ENCODE results near the gene SIAH3. TPM values are rescaled to one million over a fixed set of nuclear protein-coding genes. Genes with fewer than 3 reads are reported as not detected.

The SIAH3 gene
- total and polyA plus RNA-seq, 5 donors from 2014 or later: 0.03 TPM; not detected in 4

DNA sequence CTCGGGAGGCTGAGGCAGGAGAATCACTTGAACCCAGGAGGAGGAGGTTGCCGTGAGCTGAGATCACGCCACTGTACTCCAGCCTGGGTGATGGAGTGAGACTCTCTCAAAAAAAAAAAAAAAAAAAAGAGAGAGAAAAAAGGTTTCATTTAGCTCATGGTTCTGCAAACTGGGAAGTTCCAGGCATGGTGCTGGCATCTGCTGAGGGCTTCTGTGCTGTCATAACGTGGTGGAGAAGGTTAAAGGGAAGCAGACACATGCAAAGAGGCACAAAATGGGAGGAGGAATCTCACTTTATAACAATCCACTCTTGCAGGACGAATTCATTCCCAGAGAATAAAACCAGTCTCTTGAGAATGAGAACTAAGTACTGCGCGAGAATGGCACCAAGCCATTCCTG is 34.9 kb upstream of the SIAH3 start:
- H3K27ac Mint-ChIP-seq: no peak overlapping the region
- ATAC-seq (ENCODE audit: low read depth in 2 of 2) (no peak), DNase-seq (no peak)
- H3K4me1 ChIP-seq (ENCODE audit: control insufficient read depth, insufficient read depth, low read length, poor library complexity, severe bottlenecking): no peaks in the 10 kb centered on the region
- H3K27ac ChIP-seq (ENCODE audit: insufficient read depth, low read length, poor library complexity, severe bottlenecking): no peak overlapping the region
- no peaks in the 10 kb centered on the region for H3K9me3 ChIP-seq (ENCODE audit: control insufficient read depth in 2 of 2, low read length in 2 of 2)
- no peak overlapping the region for H3K4me3 Mint-ChIP-seq
- H3K27me3 ChIP-seq (ENCODE audit: control insufficient read depth, insufficient read depth, low read length): no peaks in the 10 kb centered on the region
- peaks cover 0 to 2% (median 0%) of the 10 kb centered on the region in 7 donors for H3K9me3 Mint-ChIP-seq
- no peaks in the 10 kb centered on the region for H3K36me3 ChIP-seq (ENCODE audit: control insufficient read depth, insufficient read depth, low read length)
- H3K27me3 Mint-ChIP-seq: peaks cover 20% of the 10 kb centered on the region
- H3K36me3 Mint-ChIP-seq: no peaks in the 10 kb centered on the region
- H3K4me3 ChIP-seq (ENCODE audit: low read depth, low read length): no peak overlapping the region
- no peaks in the 10 kb centered on the region for H3K4me1 Mint-ChIP-seq

DNA sequence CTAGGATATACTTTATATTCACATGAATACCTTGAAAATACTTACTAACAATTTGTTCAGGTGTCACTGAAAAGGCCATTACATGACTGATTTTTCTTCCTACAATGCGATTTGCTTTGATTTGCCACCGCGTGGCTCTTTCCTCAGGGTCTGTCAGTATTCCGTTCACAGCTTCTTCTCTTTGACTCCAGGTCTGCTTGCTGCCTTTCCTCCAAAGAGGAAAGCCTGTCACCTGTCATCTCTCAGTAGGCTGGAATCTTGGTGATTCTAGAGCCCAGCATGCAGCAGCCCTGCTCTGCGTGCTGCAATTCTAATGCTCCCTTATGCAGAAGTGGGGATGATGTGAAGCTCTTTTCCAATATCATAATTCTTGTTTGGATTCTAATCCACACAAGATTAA is 33.6 kb upstream of the SIAH3 start:
- Histone ChIP-seq H3K36me3 (ENCODE audit: control insufficient read depth, insufficient read depth, low read length) (no peaks in the 10 kb centered on the region), H3K9me3 (ENCODE audit: control insufficient read depth in 2 of 2, low read length in 2 of 2) (no peaks in the 10 kb centered on the region), H3K4me3 (ENCODE audit: low read depth, low read length) (no peak overlapping the region), H3K27ac (ENCODE audit: insufficient read depth, low read length, poor library complexity, severe bottlenecking) (no peak overlapping the region), H3K27me3 (ENCODE audit: control insufficient read depth, insufficient read depth, low read length) (no peaks in the 10 kb centered on the region), H3K4me1 (ENCODE audit: control insufficient read depth, insufficient read depth, low read length, poor library complexity, severe bottlenecking) (no peaks in the 10 kb centered on the region)
- Mint-ChIP-seq H3K27me3 (peaks cover 24% of the 10 kb centered on the region), H3K4me3 (no peak overlapping the region), H3K36me3 (no peaks in the 10 kb centered on the region), H3K4me1 (no peaks in the 10 kb centered on the region), H3K27ac (no peak overlapping the region), H3K9me3 (peaks cover 0 to 2% (median 0%) of the 10 kb centered on the region in 7 donors)
- ATAC-seq (ENCODE audit: low read depth in 2 of 2): no peak
- no peak for DNase-seq

GRCh38 chr13:45882626-45883025 is 31.1 kb upstream of the SIAH3 start:
- H3K27ac Mint-ChIP-seq: peak overlapping the region in 1 of 3 donors; percentile 67

GRCh38 chr13:45881353-45881752 is 29.8 kb upstream of the SIAH3 start:
- H3K27me3 Mint-ChIP-seq: peaks cover 29% of the 10 kb centered on the region
- H3K4me3 Mint-ChIP-seq: no peak overlapping the region
- H3K9me3 ChIP-seq (ENCODE audit: control insufficient read depth in 2 of 2, low read length in 2 of 2): no peaks in the 10 kb centered on the region
- no peaks in the 10 kb centered on the region for H3K36me3 ChIP-seq (ENCODE audit: control insufficient read depth, insufficient read depth, low read length)
- no peak overlapping the region for H3K27ac Mint-ChIP-seq
- H3K36me3 Mint-ChIP-seq: no peaks in the 10 kb centered on the region
- H3K4me1 Mint-ChIP-seq: no peaks in the 10 kb centered on the region
- ATAC-seq (ENCODE audit: low read depth in 2 of 2): no peak
- H3K27ac ChIP-seq (ENCODE audit: insufficient read depth, low read length, poor library complexity, severe bottlenecking): no peak overlapping the region
- H3K4me1 ChIP-seq (ENCODE audit: control insufficient read depth, insufficient read depth, low read length, poor library complexity, severe bottlenecking): no peaks in the 10 kb centered on the region
- H3K4me3 ChIP-seq (ENCODE audit: low read depth, low read length): no peak overlapping the region
- H3K9me3 Mint-ChIP-seq: peaks cover 0 to 2% (median 0%) of the 10 kb centered on the region in 7 donors
- H3K27me3 ChIP-seq (ENCODE audit: control insufficient read depth, insufficient read depth, low read length): no peaks in the 10 kb centered on the region
- DNase-seq: no peak

More at GRCh38 chr13:45882626-45883025, 31.1 kb upstream of the SIAH3 start:
- no peaks in the 10 kb centered on the region for H3K27me3 ChIP-seq (ENCODE audit: control insufficient read depth, insufficient read depth, low read length)
- peaks cover 29% of the 10 kb centered on the region for H3K27me3 Mint-ChIP-seq
- H3K4me3 ChIP-seq (ENCODE audit: low read depth, low read length): no peak overlapping the region
- H3K36me3 Mint-ChIP-seq: no peaks in the 10 kb centered on the region
- H3K4me1 Mint-ChIP-seq: no peaks in the 10 kb centered on the region
- H3K36me3 ChIP-seq (ENCODE audit: control insufficient read depth, insufficient read depth, low read length): no peaks in the 10 kb centered on the region
- DNase-seq (no peak), ATAC-seq (ENCODE audit: low read depth in 2 of 2) (no peak)
- H3K4me1 ChIP-seq (ENCODE audit: control insufficient read depth, insufficient read depth, low read length, poor library complexity, severe bottlenecking): no peaks in the 10 kb centered on the region
- H3K9me3 ChIP-seq (ENCODE audit: control insufficient read depth in 2 of 2, low read length in 2 of 2): no peaks in the 10 kb centered on the region
- no peak overlapping the region for H3K27ac ChIP-seq (ENCODE audit: insufficient read depth, low read length, poor library complexity, severe bottlenecking)
- peaks cover 0 to 2% (median 0%) of the 10 kb centered on the region in 7 donors for H3K9me3 Mint-ChIP-seq
- H3K4me3 Mint-ChIP-seq: no peak overlapping the region

- Histone ChIP-seq H3K4me1 (ENCODE audit: control insufficient read depth, insufficient read depth, low read length, poor library complexity, severe bottlenecking) (no peaks in the 10 kb centered on the region), H3K9me3 (ENCODE audit: control insufficient read depth in 2 of 2, low read length in 2 of 2) (no peaks in the 10 kb centered on the region), H3K27me3 (ENCODE audit: control insufficient read depth, insufficient read depth, low read length) (no peaks in the 10 kb centered on the region), H3K36me3 (ENCODE audit: control insufficient read depth, insufficient read depth, low read length) (no peaks in the 10 kb centered on the region), H3K4me3 (ENCODE audit: low read depth, low read length) (no peak overlapping the region), H3K27ac (ENCODE audit: insufficient read depth, low read length, poor library complexity, severe bottlenecking) (no peak overlapping the region)
- H3K4me3 Mint-ChIP-seq: no peak overlapping the region
- H3K27ac Mint-ChIP-seq: no peak overlapping the region
- ATAC-seq (ENCODE audit: low read depth in 2 of 2): no peak
- no peaks in the 10 kb centered on the region for H3K4me1 Mint-ChIP-seq
- no peaks in the 10 kb centered on the region for H3K9me3 Mint-ChIP-seq
- peaks cover 29% of the 10 kb centered on the region for H3K27me3 Mint-ChIP-seq
- H3K36me3 Mint-ChIP-seq: no peaks in the 10 kb centered on the region
- DNase-seq: no peak
These were observed 28.7 kb upstream of the SIAH3 start for GRCh38 chr13:45880242-45880641.

- H3K36me3 Mint-ChIP-seq: no peaks in the 10 kb centered on the region
- no peaks in the 10 kb centered on the region for H3K4me1 Mint-ChIP-seq
- H3K27me3 Mint-ChIP-seq: peaks cover 29% of the 10 kb centered on the region
- H3K4me3 Mint-ChIP-seq: no peak overlapping the region
- H3K4me3 ChIP-seq (ENCODE audit: low read depth, low read length): no peak overlapping the region
- H3K9me3 ChIP-seq (ENCODE audit: control insufficient read depth in 2 of 2, low read length in 2 of 2): no peaks in the 10 kb centered on the region
- DNase-seq: no peak
- ATAC-seq (ENCODE audit: low read depth in 2 of 2): no peak
- no peaks in the 10 kb centered on the region for H3K4me1 ChIP-seq (ENCODE audit: control insufficient read depth, insufficient read depth, low read length, poor library complexity, severe bottlenecking)
- H3K27ac ChIP-seq (ENCODE audit: insufficient read depth, low read length, poor library complexity, severe bottlenecking): no peak overlapping the region
- H3K9me3 Mint-ChIP-seq: no peaks in the 10 kb centered on the region
- H3K36me3 ChIP-seq (ENCODE audit: control insufficient read depth, insufficient read depth, low read length): no peaks in the 10 kb centered on the region
- H3K27ac Mint-ChIP-seq: no peak overlapping the region
- no peaks in the 10 kb centered on the region for H3K27me3 ChIP-seq (ENCODE audit: control insufficient read depth, insufficient read depth, low read length)
These were observed 28.1 kb upstream of the SIAH3 start for GRCh38 chr13:45879666-45880065.

GRCh38 chr13:45878966-45879365 is 27.4 kb upstream of the SIAH3 start:
- no peak for ATAC-seq (ENCODE audit: low read depth in 2 of 2)
- no peak overlapping the region for H3K4me3 Mint-ChIP-seq

GRCh38 chr13:45876781-45877180 is 25.2 kb upstream of the SIAH3 start:
- Histone ChIP-seq H3K36me3 (ENCODE audit: control insufficient read depth, insufficient read depth, low read length) (no peaks in the 10 kb centered on the region), H3K27ac (ENCODE audit: insufficient read depth, low read length, poor library complexity, severe bottlenecking) (no peak overlapping the region), H3K9me3 (ENCODE audit: control insufficient read depth in 2 of 2, low read length in 2 of 2) (no peaks in the 10 kb centered on the region), H3K27me3 (ENCODE audit: control insufficient read depth, insufficient read depth, low read length) (no peaks in the 10 kb centered on the region), H3K4me1 (ENCODE audit: control insufficient read depth, insufficient read depth, low read length, poor library complexity, severe bottlenecking) (no peaks in the 10 kb centered on the region), H3K4me3 (ENCODE audit: low read depth, low read length) (no peak overlapping the region)
- ATAC-seq (ENCODE audit: low read depth in 2 of 2) (no peak), DNase-seq (no peak)
- Mint-ChIP-seq H3K9me3 (no peaks in the 10 kb centered on the region), H3K4me1 (no peaks in the 10 kb centered on the region), H3K4me3 (no peak overlapping the region), H3K27ac (peak overlapping the region in 1 of 3 donors; percentile 69), H3K27me3 (peaks cover 35% of the 10 kb centered on the region), H3K36me3 (no peaks in the 10 kb centered on the region)

More at GRCh38 chr13:45878966-45879365, 27.4 kb upstream of the SIAH3 start:
- H3K4me1 ChIP-seq (ENCODE audit: control insufficient read depth, insufficient read depth, low read length, poor library complexity, severe bottlenecking): no peaks in the 10 kb centered on the region
- Mint-ChIP-seq H3K36me3 (no peaks in the 10 kb centered on the region), H3K4me1 (no peaks in the 10 kb centered on the region), H3K9me3 (no peaks in the 10 kb centered on the region), H3K27ac (no peak overlapping the region), H3K27me3 (peaks cover 30% of the 10 kb centered on the region)
- H3K36me3 ChIP-seq (ENCODE audit: control insufficient read depth, insufficient read depth, low read length): no peaks in the 10 kb centered on the region
- H3K27me3 ChIP-seq (ENCODE audit: control insufficient read depth, insufficient read depth, low read length): no peaks in the 10 kb centered on the region
- no peak overlapping the region for H3K27ac ChIP-seq (ENCODE audit: insufficient read depth, low read length, poor library complexity, severe bottlenecking)
- DNase-seq: no peak
- no peak overlapping the region for H3K4me3 ChIP-seq (ENCODE audit: low read depth, low read length)
- H3K9me3 ChIP-seq (ENCODE audit: control insufficient read depth in 2 of 2, low read length in 2 of 2): no peaks in the 10 kb centered on the region

Measured in CD4-positive, CD25-positive, alpha-beta regulatory T cell (primary cell).